ENCODE results near the gene ZBTB17.

GRCh38 chr1:16022393-16022792 is 46.5 kb upstream of the ZBTB17 start:
- TF ChIP-seq, protein P1, sequence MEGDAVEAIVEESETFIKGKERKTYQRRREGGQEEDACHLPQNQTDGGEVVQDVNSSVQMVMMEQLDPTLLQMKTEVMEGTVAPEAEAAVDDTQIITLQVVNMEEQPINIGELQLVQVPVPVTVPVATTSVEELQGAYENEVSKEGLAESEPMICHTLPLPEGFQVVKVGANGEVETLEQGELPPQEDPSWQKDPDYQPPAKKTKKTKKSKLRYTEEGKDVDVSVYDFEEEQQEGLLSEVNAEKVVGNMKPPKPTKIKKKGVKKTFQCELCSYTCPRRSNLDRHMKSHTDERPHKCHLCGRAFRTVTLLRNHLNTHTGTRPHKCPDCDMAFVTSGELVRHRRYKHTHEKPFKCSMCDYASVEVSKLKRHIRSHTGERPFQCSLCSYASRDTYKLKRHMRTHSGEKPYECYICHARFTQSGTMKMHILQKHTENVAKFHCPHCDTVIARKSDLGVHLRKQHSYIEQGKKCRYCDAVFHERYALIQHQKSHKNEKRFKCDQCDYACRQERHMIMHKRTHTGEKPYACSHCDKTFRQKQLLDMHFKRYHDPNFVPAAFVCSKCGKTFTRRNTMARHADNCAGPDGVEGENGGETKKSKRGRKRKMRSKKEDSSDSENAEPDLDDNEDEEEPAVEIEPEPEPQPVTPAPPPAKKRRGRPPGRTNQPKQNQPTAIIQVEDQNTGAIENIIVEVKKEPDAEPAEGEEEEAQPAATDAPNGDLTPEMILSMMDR (conservative IDR thresholded peaks at IDR 0.05; ENCODE audit: low read depth, low read length): no peak
- no peak for TF ChIP-seq EZH2phosphoT487 (IDR thresholded peaks at IDR 0.05; ENCODE audit: borderline replicate concordance, low read length)
- TF ChIP-seq EZH2 (IDR thresholded peaks at IDR 0.05; ENCODE audit: low read length, unreplicated experiment): no peak

Data from PC-3 (cell line).